Caco-2 (cell line): ENCODE data around the gene SMIM23. TPM values are rescaled to one million over a fixed set of nuclear protein-coding genes. Genes with fewer than 3 reads are reported as not detected.

ENCODE experiments used
- BruUV-seq: library from RNA; stranded (reverse); fragments of 400-500 nt; replicated peaks from 2 replicates; lab custom pipeline; 2021; lab: Mats Ljungman, UMichigan
- CTCF ChIA-PET: fragments of 300-600 bp; sonication (Branson Sonifier 250); formaldehyde crosslinking; loops from one replicate; lab custom pipeline; 2022; ENCODE audit warnings: antibody characterized with exemption; lab: Charles Lee
- POLR2A ChIA-PET: fragments of 300-600 bp; sonication (Branson Sonifier 250); formaldehyde crosslinking; loops from one replicate; lab custom pipeline; 2022; ENCODE audit warnings: antibody characterized with exemption; lab: Charles Lee
- DNase-seq, 2 experiments: peaks; one replicate each; pipeline versions ENCODE4 v3.0.0 to v3.0.0-alpha.2; 2020 to 2022
- H3K27me3 ChIP-seq: replicated peaks from 2 replicates; pipeline ENCODE4 v1.6.0; 2011; ENCODE audit warnings: low read length; ENCODE audit not compliant: control insufficient read depth, insufficient read depth
- H3K36me3 ChIP-seq: 2 replicates; pipeline ENCODE4 v1.5.1; 2011; ENCODE audit warnings: low read length; ENCODE audit not compliant: control insufficient read depth, insufficient read depth
- H3K4me1 ChIP-seq: fragments of 250-450 bp; sonication (Bioruptor Pico); 2 replicates; pipeline ENCODE4 v1.5.1; 2020; ENCODE audit warnings: mild to moderate bottlenecking
- H3K4me3 ChIP-seq: 2 replicates; pipeline ENCODE4 v1.5.1; 2011; ENCODE audit warnings: low read depth, mild to moderate bottlenecking, control low read depth, low read length
- H3K9me3 ChIP-seq: fragments of 250-450 bp; sonication (Bioruptor Pico); 2 replicates; pipeline ENCODE4 v1.5.1; 2020; ENCODE audit warnings: mild to moderate bottlenecking, moderate library complexity
- H3K27ac Mint-ChIP-seq: one replicate; pipeline ENCODE4 v1.8.0; 2022; ENCODE audit warnings: mixed read lengths; ENCODE audit not compliant: unreplicated experiment
- H3K27me3 Mint-ChIP-seq: one replicate; pipeline ENCODE4 v1.8.0; 2022; ENCODE audit warnings: mixed read lengths; ENCODE audit not compliant: insufficient read depth, unreplicated experiment
- H3K36me3 Mint-ChIP-seq: one replicate; pipeline ENCODE4 v1.8.0; 2022; ENCODE audit warnings: mild to moderate bottlenecking, mixed read lengths; ENCODE audit not compliant: insufficient read depth, unreplicated experiment
- H3K4me1 Mint-ChIP-seq: one replicate; pipeline ENCODE4 v1.8.0; 2022; ENCODE audit warnings: low read depth, mixed read lengths; ENCODE audit not compliant: unreplicated experiment
- H3K4me3 Mint-ChIP-seq: one replicate; pipeline ENCODE4 v1.8.0; 2022; ENCODE audit warnings: mild to moderate bottlenecking, moderate library complexity, mixed read lengths; ENCODE audit not compliant: unreplicated experiment
- H3K9me3 Mint-ChIP-seq: one replicate; pipeline ENCODE4 v1.8.0; 2022; ENCODE audit warnings: mixed read lengths; ENCODE audit not compliant: unreplicated experiment
- intact Hi-C: fragments of 100-400 bp; cut with micrococcal nuclease; formaldehyde crosslinking; loops from one replicate; pipeline ENCODE4 v1.10.0; 2022; ENCODE audit not compliant: unreplicated experiment
- total RNA-seq: library from RNA; stranded (reverse); gene quantifications from 2 replicates; pipeline ENCODE4 v1.2.3, GENCODE V29; 2022
- TF ChIP-seq, protein P1 (sequence below), 2 experiments: fragments of 200-600 bp in 1 of 2; IDR thresholded peaks; 1 replicate in 1 of 2; 2 replicates in 1 of 2; pipeline versions ENCODE4 v1.5.1 to v1.8.0; 2011 to 2022; ENCODE audit warnings: antibody characterized with exemption in 1 of 2, control low read depth in 1 of 2, inconsistent platforms in 1 of 2, low read depth in 1 of 2, low read length in 1 of 2, mild to moderate bottlenecking in 1 of 2, moderate library complexity in 1 of 2; ENCODE audit not compliant: insufficient read depth in 1 of 2, severe bottlenecking in 1 of 2, unreplicated experiment in 1 of 2

Gene SMIM23
- total RNA-seq, 1 experiment from 2014 or later = not detected

- Histone ChIP-seq H3K4me3 (no peak overlapping the region), H3K36me3 (no peaks in the 10 kb centered on the region), H3K4me1 (no peaks in the 10 kb centered on the region), H3K27me3 (no peaks in the 10 kb centered on the region; the same call in 1 of the 2 replicates), H3K9me3 (no peaks in the 10 kb centered on the region)
- Mint-ChIP-seq H3K27ac (no peak overlapping the region), H3K36me3 (no peaks in the 10 kb centered on the region), H3K4me3 (no peak overlapping the region), H3K27me3 (peaks cover 31% of the 10 kb centered on the region), H3K4me1 (peaks cover 7% of the 10 kb centered on the region), H3K9me3 (peaks cover 4% of the 10 kb centered on the region)
- TF ChIP-seq, protein P1, sequence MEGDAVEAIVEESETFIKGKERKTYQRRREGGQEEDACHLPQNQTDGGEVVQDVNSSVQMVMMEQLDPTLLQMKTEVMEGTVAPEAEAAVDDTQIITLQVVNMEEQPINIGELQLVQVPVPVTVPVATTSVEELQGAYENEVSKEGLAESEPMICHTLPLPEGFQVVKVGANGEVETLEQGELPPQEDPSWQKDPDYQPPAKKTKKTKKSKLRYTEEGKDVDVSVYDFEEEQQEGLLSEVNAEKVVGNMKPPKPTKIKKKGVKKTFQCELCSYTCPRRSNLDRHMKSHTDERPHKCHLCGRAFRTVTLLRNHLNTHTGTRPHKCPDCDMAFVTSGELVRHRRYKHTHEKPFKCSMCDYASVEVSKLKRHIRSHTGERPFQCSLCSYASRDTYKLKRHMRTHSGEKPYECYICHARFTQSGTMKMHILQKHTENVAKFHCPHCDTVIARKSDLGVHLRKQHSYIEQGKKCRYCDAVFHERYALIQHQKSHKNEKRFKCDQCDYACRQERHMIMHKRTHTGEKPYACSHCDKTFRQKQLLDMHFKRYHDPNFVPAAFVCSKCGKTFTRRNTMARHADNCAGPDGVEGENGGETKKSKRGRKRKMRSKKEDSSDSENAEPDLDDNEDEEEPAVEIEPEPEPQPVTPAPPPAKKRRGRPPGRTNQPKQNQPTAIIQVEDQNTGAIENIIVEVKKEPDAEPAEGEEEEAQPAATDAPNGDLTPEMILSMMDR (IDR thresholded peaks at IDR 0.05; ENCODE audit: insufficient read depth in 1 of 2, low read depth in 1 of 2, low read length in 1 of 2, severe bottlenecking in 1 of 2, unreplicated experiment in 1 of 2) = no peak
- ChIA-PET POLR2A (no interaction called here), CTCF (interaction anchor here (0.7 kb wide), 1 partner anchor 469 kb away, joined by 3 read pairs; no protein-coding TSS in a partner anchor)
- no TSS peak for BruUV-seq
- intact Hi-C loops = no loop called here
- no peak for DNase-seq
Observed at GRCh38 chr5:171805746-171806145, 20.1 kb downstream of the SMIM23 start.

GRCh38 chr5:171806976-171807747, 21.5 kb downstream of the SMIM23 start:
- CTCF ChIA-PET = interaction anchor here (0.6 to 0.7 kb wide), 3 partner anchors 12 to 22 kb away, joined by 4 to 7 read pairs (median 4); partner anchors contain the start of gene SMIM23
- Histone ChIP-seq H3K4me1 (no peaks in the 10 kb centered on the region), H3K36me3 (no peaks in the 10 kb centered on the region), H3K27me3 (no peaks in the 10 kb centered on the region; the same call in 1 of the 2 replicates), H3K9me3 (no peaks in the 10 kb centered on the region), H3K4me3 (no peak overlapping the region)
- no peak overlapping the region for H3K27ac Mint-ChIP-seq
- H3K36me3 Mint-ChIP-seq = no peaks in the 10 kb centered on the region
- H3K27me3 Mint-ChIP-seq = peaks cover 34% of the 10 kb centered on the region
- peaks cover 11% of the 10 kb centered on the region for H3K9me3 Mint-ChIP-seq
- TF ChIP-seq, protein P1 (IDR thresholded peaks at IDR 0.05; ENCODE audit: insufficient read depth in 1 of 2, low read depth in 1 of 2, low read length in 1 of 2, severe bottlenecking in 1 of 2, unreplicated experiment in 1 of 2) = no peak
- no TSS peak for BruUV-seq
- no peak for DNase-seq
- peaks cover 7% of the 10 kb centered on the region for H3K4me1 Mint-ChIP-seq
- POLR2A ChIA-PET = no interaction called here
- H3K4me3 Mint-ChIP-seq = no peak overlapping the region
- intact Hi-C loops = no loop called here

GRCh38 chr5:171808453-171808852, 22.8 kb downstream of the SMIM23 start:
- Histone ChIP-seq H3K36me3 (no peaks in the 10 kb centered on the region), H3K4me1 (no peaks in the 10 kb centered on the region), H3K27me3 (no peaks in the 10 kb centered on the region; the same call in 1 of the 2 replicates), H3K9me3 (no peaks in the 10 kb centered on the region), H3K4me3 (no peak overlapping the region)
- BruUV-seq = no TSS peak
- H3K4me1 Mint-ChIP-seq = peaks cover 7% of the 10 kb centered on the region
- H3K27me3 Mint-ChIP-seq = peaks cover 35% of the 10 kb centered on the region
- CTCF ChIA-PET = no interaction called here
- peaks cover 19% of the 10 kb centered on the region for H3K9me3 Mint-ChIP-seq
- intact Hi-C loops = no loop called here
- POLR2A ChIA-PET = no interaction called here
- H3K27ac Mint-ChIP-seq = no peak overlapping the region
- no peaks in the 10 kb centered on the region for H3K36me3 Mint-ChIP-seq
- DNase-seq = no peak
- H3K4me3 Mint-ChIP-seq = no peak overlapping the region
- TF ChIP-seq, protein P1 (IDR thresholded peaks at IDR 0.05; ENCODE audit: insufficient read depth in 1 of 2, low read depth in 1 of 2, low read length in 1 of 2, severe bottlenecking in 1 of 2, unreplicated experiment in 1 of 2) = no peak
